Naive B cell (primary cell): ENCODE data around the gene MAN1A2. TPM values are rescaled to one million over a fixed set of nuclear protein-coding genes. Genes with fewer than 3 reads are reported as not detected.

Source experiments
- ATAC-seq, 2 donors: fragments of 150-1000 bp; cut with Tn5 transposase; 2 replicates each; pipeline ENCODE4 v1.10.0; 2021; ENCODE audit warnings: low read depth in 2 of 2, mild to moderate bottlenecking in 2 of 2, moderate library complexity in 2 of 2
- DNase-seq: peaks from one replicate; pipeline ENCODE4 v3.0.0; 2022
- H3K27ac Mint-ChIP-seq, 6 donors: one replicate each; pipeline ENCODE4 v1.8.0; 2020 to 2022; ENCODE audit warnings: mild to moderate bottlenecking in 6 of 6, mixed read lengths in 6 of 6, moderate library complexity in 5 of 6, inconsistent platforms in 2 of 6
- H3K27me3 Mint-ChIP-seq, 3 donors: one replicate each; pipeline ENCODE4 v1.8.0; 2021 to 2022; ENCODE audit warnings: mixed read lengths in 3 of 3, mild to moderate bottlenecking in 1 of 3
- H3K36me3 Mint-ChIP-seq, 2 donors: one replicate each; pipeline ENCODE4 v1.8.0; 2020 to 2022; ENCODE audit warnings: mixed read lengths in 2 of 2, inconsistent platforms in 1 of 2, mild to moderate bottlenecking in 1 of 2
- H3K4me1 Mint-ChIP-seq, 3 donors: one replicate each; pipeline ENCODE4 v1.8.0; 2020 to 2022; ENCODE audit warnings: mixed read lengths in 3 of 3, inconsistent platforms in 1 of 3, mild to moderate bottlenecking in 1 of 3, moderate library complexity in 1 of 3
- H3K4me3 Mint-ChIP-seq, 8 donors: one replicate each; pipeline ENCODE4 v1.8.0; 2020 to 2022; ENCODE audit warnings: mild to moderate bottlenecking in 8 of 8, mixed read lengths in 8 of 8, moderate library complexity in 8 of 8, inconsistent platforms in 2 of 8
- H3K9me3 Mint-ChIP-seq, 7 donors: one replicate each; pipeline ENCODE4 v1.8.0; 2020 to 2022; ENCODE audit warnings: mixed read lengths in 7 of 7, mild to moderate bottlenecking in 5 of 7, inconsistent platforms in 2 of 7, moderate library complexity in 1 of 7
- polyA plus RNA-seq, 6 donors: library from polyadenylated mRNA; unstranded; fragments of 300-500 nt; fragmentation: Illumina TruSeq; gene quantifications; one replicate each; pipeline ENCODE4 v1.2.3, GENCODE V29; 2021; ENCODE audit warnings: low read depth in 6 of 6

The MAN1A2 gene
- polyA plus RNA-seq, 6 donors from 2014 or later: 8.3 to 26.6 (median 21.5) TPM

GRCh38 chr1:117366177-117367045 is 838 bp upstream of the MAN1A2 start:
- ATAC-seq: peak; percentile 67 to 69
- DNase-seq: peak; percentile 87
- Mint-ChIP-seq H3K27ac (peak overlapping the region; percentile 91 to 98 (median 96)), H3K27me3 (no peaks in the 10 kb centered on the region), H3K4me3 (peak overlapping the region; percentile 88 to 98 (median 96)), H3K36me3 (no peaks in the 10 kb centered on the region), H3K4me1 (peaks cover 49 to 67% (median 59%) of the 10 kb centered on the region in 3 donors), H3K9me3 (no peaks in the 10 kb centered on the region)

GRCh38 chr1:117368116-117369108 is 1.2 kb downstream of the MAN1A2 start:
- Mint-ChIP-seq H3K9me3 (no peaks in the 10 kb centered on the region), H3K36me3 (no peaks in the 10 kb centered on the region), H3K4me1 (peaks cover 59 to 75% (median 71%) of the 10 kb centered on the region in 3 donors), H3K27ac (peak overlapping the region; percentile 39 to 97 (median 91)), H3K4me3 (peak overlapping the region; percentile 88 to 98 (median 94)), H3K27me3 (no peaks in the 10 kb centered on the region)
- DNase-seq (no peak), ATAC-seq (no peak)

GRCh38 chr1:117370071-117370470 is 2.8 kb downstream of the MAN1A2 start:
- no peaks in the 10 kb centered on the region for H3K36me3 Mint-ChIP-seq
- no peak for ATAC-seq
- peak overlapping the region in 1 of 6 donors; percentile 30 for H3K27ac Mint-ChIP-seq
- H3K4me3 Mint-ChIP-seq: peak overlapping the region; percentile 10 to 91 (median 73)
- no peak for DNase-seq
- no peaks in the 10 kb centered on the region for H3K27me3 Mint-ChIP-seq
- no peaks in the 10 kb centered on the region for H3K9me3 Mint-ChIP-seq
- H3K4me1 Mint-ChIP-seq: peaks cover 54 to 77% (median 74%) of the 10 kb centered on the region in 3 donors

DNA sequence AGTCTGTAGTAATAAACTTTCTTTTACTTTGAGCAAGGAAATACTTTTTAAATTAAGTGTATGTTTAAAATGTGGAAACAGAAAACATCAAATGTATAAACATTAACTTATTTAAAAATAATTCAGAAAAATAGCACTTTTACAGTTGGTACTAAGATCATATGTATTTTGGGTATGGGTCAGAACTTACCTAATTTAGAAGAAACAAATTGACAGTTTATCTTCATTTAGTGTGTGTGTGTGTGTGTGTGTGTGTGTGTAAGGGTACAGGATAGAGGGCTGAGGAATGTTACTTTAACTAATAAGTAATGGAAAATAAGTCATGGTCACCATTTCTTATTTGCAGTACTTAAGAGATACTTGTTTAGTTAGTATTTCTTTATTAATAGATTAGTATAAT is 3.3 kb downstream of the MAN1A2 start:
- Mint-ChIP-seq H3K4me1 (peaks cover 53 to 77% (median 71%) of the 10 kb centered on the region in 3 donors), H3K27me3 (no peaks in the 10 kb centered on the region), H3K36me3 (no peaks in the 10 kb centered on the region), H3K4me3 (peak overlapping the region in 6 of 8 donors; percentile 16 to 91 (median 74)), H3K9me3 (no peaks in the 10 kb centered on the region), H3K27ac (no peak overlapping the region)
- DNase-seq (no peak), ATAC-seq (no peak)

GRCh38 chr1:117371441-117372151 is 4.3 kb downstream of the MAN1A2 start:
- H3K4me1 Mint-ChIP-seq: peaks cover 46 to 74% (median 70%) of the 10 kb centered on the region in 3 donors

DNA sequence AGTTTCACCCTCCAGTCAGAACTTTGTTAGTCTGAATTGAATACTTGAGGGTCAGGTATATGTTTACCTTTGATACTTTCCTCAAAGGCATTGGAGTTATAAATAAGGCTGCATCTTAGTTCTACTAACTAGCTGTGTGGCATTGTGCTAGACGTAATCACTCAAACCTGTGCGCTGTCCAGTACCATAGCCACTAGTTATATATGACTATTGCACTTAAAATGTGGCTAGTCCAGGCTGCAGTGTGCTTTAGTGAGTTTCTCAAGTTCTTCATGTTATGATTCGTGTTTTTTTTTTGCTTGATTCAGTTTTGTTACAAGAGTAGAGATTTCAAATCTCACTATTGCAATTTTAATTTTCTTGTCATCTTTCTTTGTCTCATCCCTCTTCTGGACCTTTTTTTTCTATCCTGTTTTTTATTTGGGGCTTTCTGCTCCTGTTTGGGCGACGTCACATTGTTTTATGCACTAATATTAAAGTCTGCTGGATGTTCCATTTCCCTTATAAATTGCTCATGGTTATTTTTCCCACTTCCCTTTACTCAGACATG is 5.7 kb downstream of the MAN1A2 start:
- no peaks in the 10 kb centered on the region for H3K27me3 Mint-ChIP-seq
- H3K4me1 Mint-ChIP-seq: peaks cover 41 to 71% (median 69%) of the 10 kb centered on the region in 3 donors
- no peaks in the 10 kb centered on the region for H3K9me3 Mint-ChIP-seq
- no peak for ATAC-seq
- peak overlapping the region in 2 of 6 donors; percentile 6 to 28 for H3K27ac Mint-ChIP-seq
- peak overlapping the region in 2 of 8 donors; percentile 3 to 62 for H3K4me3 Mint-ChIP-seq
- peaks cover 0 to 7% of the 10 kb centered on the region in 2 donors for H3K36me3 Mint-ChIP-seq
- no peak for DNase-seq

More at GRCh38 chr1:117371441-117372151, 4.3 kb downstream of the MAN1A2 start:
- no peaks in the 10 kb centered on the region for H3K27me3 Mint-ChIP-seq
- H3K36me3 Mint-ChIP-seq: peaks cover 0 to 5% of the 10 kb centered on the region in 2 donors
- H3K4me3 Mint-ChIP-seq: peak overlapping the region in 6 of 8 donors; percentile 5 to 64 (median 29)
- no peaks in the 10 kb centered on the region for H3K9me3 Mint-ChIP-seq
- no peak for DNase-seq
- H3K27ac Mint-ChIP-seq: no peak overlapping the region
- no peak for ATAC-seq

DNA sequence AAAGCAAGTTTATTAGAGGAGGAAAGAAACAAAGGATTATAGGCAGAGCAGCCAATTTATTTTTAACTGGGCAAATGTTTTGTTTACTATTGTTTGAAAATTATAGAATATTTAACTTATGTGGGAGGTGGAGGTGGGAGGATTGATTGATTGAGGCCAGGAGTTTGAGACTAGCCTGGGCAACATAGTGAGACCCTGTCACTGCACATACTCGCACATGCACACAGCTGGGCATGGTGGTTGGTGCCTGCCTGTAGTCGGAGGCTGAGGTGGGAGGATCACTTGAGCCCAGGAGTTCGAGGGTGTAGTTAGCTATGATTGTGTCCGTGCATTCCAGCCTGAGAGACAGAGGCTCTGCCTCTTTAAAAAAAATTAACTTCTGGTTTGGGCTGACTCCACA is 6.7 kb downstream of the MAN1A2 start:
- no peak overlapping the region for H3K4me3 Mint-ChIP-seq
- H3K36me3 Mint-ChIP-seq: peaks cover 0 to 7% of the 10 kb centered on the region in 2 donors
- ATAC-seq (no peak), DNase-seq (no peak)
- H3K4me1 Mint-ChIP-seq: peaks cover 31 to 66% (median 61%) of the 10 kb centered on the region in 3 donors
- H3K9me3 Mint-ChIP-seq: no peaks in the 10 kb centered on the region
- H3K27ac Mint-ChIP-seq: peak overlapping the region in 4 of 6 donors; percentile 6 to 54 (median 34)
- no peaks in the 10 kb centered on the region for H3K27me3 Mint-ChIP-seq

- no peak for DNase-seq
- Mint-ChIP-seq H3K27me3 (no peaks in the 10 kb centered on the region), H3K36me3 (peaks cover 0 to 7% of the 10 kb centered on the region in 2 donors), H3K4me1 (peaks cover 30 to 65% (median 59%) of the 10 kb centered on the region in 3 donors), H3K27ac (no peak overlapping the region), H3K9me3 (no peaks in the 10 kb centered on the region), H3K4me3 (no peak overlapping the region)
- ATAC-seq: no peak
These were observed 8.1 kb downstream of the MAN1A2 start for GRCh38 chr1:117375327-117375726.

GRCh38 chr1:117387060-117387633 is 19.9 kb downstream of the MAN1A2 start:
- peak overlapping the region in 2 of 6 donors; percentile 53 to 88 for H3K27ac Mint-ChIP-seq
- ATAC-seq: no peak

GRCh38 chr1:117388328-117388727 is 21.1 kb downstream of the MAN1A2 start:
- Mint-ChIP-seq H3K9me3 (peaks cover 3 to 12% (median 6%) of the 10 kb centered on the region in 7 donors), H3K27me3 (no peaks in the 10 kb centered on the region), H3K36me3 (peaks cover 9 to 11% of the 10 kb centered on the region in 2 donors), H3K27ac (peak overlapping the region in 5 of 6 donors; percentile 2 to 82 (median 47)), H3K4me3 (peak overlapping the region in 1 of 8 donors; percentile 8), H3K4me1 (peaks cover 52 to 68% (median 57%) of the 10 kb centered on the region in 3 donors)
- no peak for DNase-seq
- no peak for ATAC-seq

More at GRCh38 chr1:117387060-117387633, 19.9 kb downstream of the MAN1A2 start:
- Mint-ChIP-seq H3K4me1 (peaks cover 48 to 70% (median 58%) of the 10 kb centered on the region in 3 donors), H3K4me3 (no peak overlapping the region), H3K27me3 (no peaks in the 10 kb centered on the region), H3K36me3 (peaks cover 9 to 16% of the 10 kb centered on the region in 2 donors), H3K9me3 (peaks cover 3 to 20% (median 15%) of the 10 kb centered on the region in 7 donors)
- no peak for DNase-seq

DNA sequence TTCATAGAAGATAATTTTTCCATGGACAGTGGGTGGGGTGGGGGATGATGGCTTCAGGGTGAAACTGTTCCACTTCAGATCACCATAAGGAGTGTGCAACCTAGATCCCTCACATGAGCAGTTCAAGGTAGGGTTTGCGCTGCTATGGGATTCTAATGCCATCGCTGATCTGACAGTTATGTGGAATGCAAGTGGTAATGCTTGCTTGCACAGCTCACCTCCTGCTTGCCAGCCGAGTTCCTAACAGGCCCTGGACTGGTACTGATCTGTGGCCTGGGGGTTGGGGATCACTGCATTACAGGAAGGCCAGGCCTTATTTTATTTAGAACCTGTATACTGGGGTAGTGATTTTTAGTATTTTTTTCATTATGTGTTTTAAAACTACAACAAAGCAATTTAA is 22.0 kb downstream of the MAN1A2 start:
- Mint-ChIP-seq H3K36me3 (peaks cover 3 to 5% of the 10 kb centered on the region in 2 donors), H3K27me3 (no peaks in the 10 kb centered on the region), H3K9me3 (peaks cover 0 to 3% (median 3%) of the 10 kb centered on the region in 7 donors), H3K27ac (peak overlapping the region in 2 of 6 donors; percentile 18 to 55), H3K4me3 (no peak overlapping the region), H3K4me1 (peaks cover 55 to 76% (median 63%) of the 10 kb centered on the region in 3 donors)
- no peak for DNase-seq
- ATAC-seq: no peak

- DNase-seq: no peak
- Mint-ChIP-seq H3K36me3 (peaks cover 0 to under 1% of the 10 kb centered on the region in 2 donors), H3K4me3 (no peak overlapping the region), H3K9me3 (peaks cover 0 to 3% (median 0%) of the 10 kb centered on the region in 7 donors), H3K27ac (peak overlapping the region in 1 of 6 donors; percentile 18), H3K27me3 (no peaks in the 10 kb centered on the region), H3K4me1 (peaks cover 56 to 76% (median 68%) of the 10 kb centered on the region in 3 donors)
- no peak for ATAC-seq
These were observed 22.5 kb downstream of the MAN1A2 start for GRCh38 chr1:117389779-117390178.
